Activated CD4-positive, alpha-beta T cell treated with anti-CD3 and anti-CD28 coated beads, Interleukin-2, amount 50 U/mL, for 4 hours (primary cell): ENCODE measurements around the gene SPEM3.

ENCODE experiments used
- DNase-seq, 2 experiments: peaks; one replicate each; pipeline ENCODE4 v3.0.0-alpha.2; 2020

The SPEM3 gene

GRCh38 chr17:7428557-7428956 is at the start of gene SPEM3:
TSS of gene SPEM3 (plus strand) at chr17:7428857. CDS start at chr17:7428903, 46 bp downstream.
- no peak for DNase-seq

GRCh38 chr17:7379134-7379533 is 49.5 kb upstream of the SPEM3 start:
- DNase-seq: no peak

GRCh38 chr17:7380321-7380720 is 48.3 kb upstream of the SPEM3 start:
- no peak for DNase-seq

- DNase-seq: no peak
Observed at GRCh38 chr17:7380855-7381683, 47.6 kb upstream of the SPEM3 start, which contains the start of gene TNK1. TSS of gene TNK1 (plus strand) at chr17:7381089. CDS start at chr17:7382927, 1,838 bp downstream.

GRCh38 chr17:7382901-7383300 is 45.8 kb upstream of the SPEM3 start:
- no peak for DNase-seq

GRCh38 chr17:7383371-7383741 is 45.3 kb upstream of the SPEM3 start:
- no peak for DNase-seq

GRCh38 chr17:7383742-7384488 is 44.7 kb upstream of the SPEM3 start:
- peak; percentile 63 to 66 for DNase-seq

GRCh38 chr17:7384489-7385081 is 44.1 kb upstream of the SPEM3 start:
- no peak for DNase-seq

GRCh38 chr17:7388856-7389255 is 39.8 kb upstream of the SPEM3 start:
- no peak for DNase-seq

- DNase-seq: no peak
Observed at GRCh38 chr17:7389924-7390910, 38.4 kb upstream of the SPEM3 start.

- DNase-seq: no peak
Observed at GRCh38 chr17:7391307-7391706, 37.4 kb upstream of the SPEM3 start.

- no peak for DNase-seq
Observed at GRCh38 chr17:7392696-7393612, 35.7 kb upstream of the SPEM3 start.

GRCh38 chr17:7393613-7394451 is 34.8 kb upstream of the SPEM3 start:
- peak; percentile 51 to 57 for DNase-seq

GRCh38 chr17:7394452-7395191 is 34.0 kb upstream of the SPEM3 start, which contains the start of gene PLSCR3:
TSS of gene PLSCR3 (minus strand) at chr17:7394525. CDS start at chr17:7394110, 415 bp downstream.
- peak; percentile 69 to 72 for DNase-seq

- DNase-seq: no peak
Observed at GRCh38 chr17:7396147-7396546, 32.5 kb upstream of the SPEM3 start.

GRCh38 chr17:7398612-7399011 is 30.0 kb upstream of the SPEM3 start:
- DNase-seq: no peak

GRCh38 chr17:7403043-7403726 is 25.5 kb upstream of the SPEM3 start:
- no peak for DNase-seq

GRCh38 chr17:7403727-7403976 is 25.0 kb upstream of the SPEM3 start:
- DNase-seq: no peak
